NCI-H2081 treated with DMSO at 0.1 percent for 48 hours (cell line): ENCODE data around the gene PLEKHB2.
"Not testable (repeated sequence)": the region's sequence is repeated elsewhere in the genome, so short reads cannot be mapped to it uniquely, and the experiment has no call there.

Experiments used
- DNase-seq: peaks from one replicate; lab custom pipeline; 2025; lab: John Stamatoyannopoulos, UW

Gene PLEKHB2

DNA sequence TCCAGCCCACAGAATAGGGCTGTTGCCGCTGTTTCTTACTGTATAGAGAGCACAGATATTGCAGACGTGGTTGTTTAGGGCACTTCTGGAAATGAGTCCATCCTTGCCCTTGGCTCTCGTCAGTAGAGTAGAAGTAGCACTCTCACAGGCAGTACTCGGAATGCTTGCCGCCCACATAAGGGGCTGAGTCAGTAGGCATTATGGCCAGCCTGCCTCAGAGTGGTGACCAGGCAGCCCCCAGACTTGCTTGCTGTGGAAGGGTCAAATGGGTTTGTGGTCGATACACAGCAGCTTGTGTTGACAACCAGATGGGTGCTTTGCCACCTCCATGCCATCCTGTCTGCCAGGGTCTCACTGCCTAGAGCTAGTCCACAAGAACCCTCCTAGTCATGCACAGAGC, 38.7 kb downstream of the PLEKHB2 start:
- no peak for DNase-seq

DNA sequence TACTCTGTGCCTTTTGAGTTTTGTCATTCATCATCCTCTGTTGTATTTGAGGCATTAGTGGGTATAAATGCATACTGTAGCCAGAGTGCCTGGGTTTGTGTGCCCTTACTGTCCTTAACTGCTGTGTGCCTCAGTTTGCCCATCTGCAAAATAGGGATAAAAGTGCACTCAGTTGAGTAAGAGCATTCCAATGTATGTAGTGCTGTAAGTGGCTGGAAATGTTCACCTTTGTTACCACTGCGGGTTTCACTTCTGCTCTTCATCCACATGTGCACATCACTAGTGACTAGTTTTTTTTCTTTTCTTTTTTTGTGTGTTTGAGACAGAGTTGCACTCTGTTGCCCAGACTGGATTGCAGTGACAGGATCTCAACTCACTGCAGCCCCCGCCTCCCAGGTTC, 39.9 kb downstream of the PLEKHB2 start:
- no peak for DNase-seq

DNA sequence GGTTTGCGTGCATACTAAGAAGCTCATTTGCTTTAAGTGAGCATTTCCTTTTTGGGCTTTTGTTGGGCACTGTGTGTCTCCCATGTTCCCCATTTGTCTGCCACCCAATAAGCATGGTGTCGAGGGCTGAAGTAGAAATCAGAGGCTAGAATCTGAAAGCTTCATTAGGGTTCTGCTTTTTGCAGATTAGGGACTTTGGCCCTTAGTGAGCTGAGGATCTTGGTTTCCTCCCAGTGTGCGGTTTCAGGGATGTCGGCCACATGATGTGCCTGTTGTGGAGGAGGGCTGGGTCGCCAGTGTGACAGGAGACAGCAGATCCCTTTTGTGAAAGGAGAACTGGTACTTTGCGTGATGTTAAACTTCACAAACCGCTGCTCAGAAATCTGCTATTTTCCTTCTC, 41.1 kb downstream of the PLEKHB2 start:
- no peak for DNase-seq

DNA sequence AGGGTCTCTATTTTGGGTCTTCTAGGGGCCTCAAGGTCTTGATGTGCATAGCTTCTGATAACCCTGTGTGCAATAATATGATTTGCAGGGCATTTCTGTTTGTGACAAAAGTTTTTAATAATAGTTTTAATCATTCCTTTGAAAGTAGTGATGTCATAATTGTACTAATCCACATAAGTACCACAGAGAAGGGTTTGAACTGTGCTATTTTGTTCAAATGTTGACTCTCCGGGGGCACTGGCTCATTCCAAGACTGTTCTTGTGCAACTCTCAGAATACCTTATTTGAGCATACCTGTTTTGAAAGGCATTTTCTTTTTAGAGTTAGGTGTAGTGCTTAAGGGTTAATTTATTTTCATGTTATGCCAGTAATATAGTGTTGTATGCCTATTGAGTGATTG, 41.6 kb downstream of the PLEKHB2 start:
- DNase-seq: no peak

DNA sequence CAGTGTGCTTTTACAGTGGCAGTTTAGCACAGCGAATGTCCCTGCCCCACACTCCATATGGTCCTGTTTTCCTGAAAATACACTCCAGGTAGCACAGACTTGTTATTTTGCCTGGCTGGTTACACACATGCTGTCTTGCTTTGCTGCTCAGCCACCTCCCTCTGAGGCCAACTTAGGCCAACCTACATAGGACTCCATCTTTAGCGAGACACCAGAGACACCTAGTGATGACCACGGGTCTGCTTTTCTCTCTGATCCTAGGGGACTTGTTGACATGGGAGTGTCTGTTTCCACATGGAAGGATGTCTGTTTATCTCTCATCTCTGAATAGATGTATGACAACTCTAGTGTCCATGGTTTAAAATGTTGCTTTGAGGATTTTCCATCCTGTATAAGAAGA, 43.3 kb downstream of the PLEKHB2 start:
- no peak for DNase-seq

DNA sequence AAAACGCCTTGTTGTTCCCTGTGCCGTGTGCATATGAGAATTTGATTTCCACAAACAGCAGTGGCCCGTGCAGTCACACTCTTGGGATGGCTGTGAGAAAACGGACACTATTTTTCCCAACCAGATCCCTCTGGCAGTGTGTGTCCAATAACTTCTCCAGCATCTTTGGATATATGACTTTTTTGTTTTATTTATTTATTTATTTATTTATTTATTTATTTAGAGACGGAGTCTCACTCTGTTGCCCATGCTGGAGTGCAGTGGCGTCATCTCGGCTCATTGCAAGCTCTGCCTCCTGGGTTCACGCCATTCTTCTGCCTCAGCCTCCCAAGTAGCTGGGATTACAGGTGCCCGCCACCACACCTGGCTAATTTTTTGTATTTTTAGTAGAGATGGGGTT, 45.0 kb downstream of the PLEKHB2 start:
- DNase-seq: not testable (repeated sequence)

DNA sequence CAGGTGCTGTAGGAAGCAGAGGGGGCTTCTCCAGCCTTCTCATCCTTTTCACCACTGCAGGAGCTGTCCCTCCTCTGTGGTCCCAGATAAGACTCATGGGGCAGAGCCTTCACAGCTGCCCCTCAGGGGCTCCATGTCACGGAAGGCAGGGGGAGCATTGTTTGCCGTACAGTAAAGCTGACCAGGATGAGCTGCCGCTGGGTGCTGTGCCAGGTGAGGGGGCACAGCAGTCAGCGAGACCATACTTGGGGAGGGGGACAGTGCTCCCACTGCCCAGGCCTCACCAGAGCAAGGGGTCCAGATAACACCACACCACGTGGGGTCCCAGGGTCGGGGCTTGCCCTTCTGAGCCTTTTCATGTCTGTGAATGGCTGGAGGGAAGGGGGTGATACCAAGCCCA, 46.3 kb downstream of the PLEKHB2 start:
- DNase-seq: no peak

DNA sequence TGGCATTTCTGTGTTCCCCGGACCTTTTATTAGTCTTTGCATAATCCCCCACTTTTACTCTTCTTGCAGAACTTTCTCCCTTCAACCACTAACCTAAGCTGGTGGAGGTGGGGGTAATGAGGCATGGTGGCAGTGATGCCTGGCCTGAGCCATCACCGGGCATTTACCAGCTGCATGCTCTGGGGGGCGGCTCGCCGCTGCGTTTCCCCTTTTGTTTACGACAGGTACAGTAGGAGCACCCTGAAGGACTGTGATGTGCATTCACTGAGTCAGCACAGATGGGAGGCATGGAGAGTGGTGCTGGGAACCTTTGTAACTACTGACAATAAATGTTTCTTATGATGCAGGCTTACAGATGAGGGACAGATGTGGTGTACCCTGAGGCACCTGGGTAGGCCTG, 46.9 kb downstream of the PLEKHB2 start:
- no peak for DNase-seq

DNA sequence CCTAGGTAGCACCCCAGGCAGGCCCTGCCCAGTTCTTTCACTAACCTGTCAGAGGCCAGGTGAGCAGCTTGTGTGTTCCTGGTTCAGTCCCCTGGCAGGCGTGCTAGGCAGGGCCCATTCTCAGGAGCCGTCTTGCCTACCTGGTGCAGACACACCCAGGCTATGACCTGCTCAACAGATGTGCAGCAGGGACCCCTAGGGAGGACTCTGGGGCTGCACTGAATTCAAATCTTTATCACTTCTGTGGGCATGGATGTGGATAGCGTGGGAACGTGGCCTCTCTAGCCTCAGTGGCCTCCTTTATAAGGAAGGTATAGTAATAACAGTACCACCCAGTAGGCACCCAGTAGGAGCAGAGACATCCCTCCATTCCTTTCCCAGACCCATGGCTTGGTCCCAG, 48.4 kb downstream of the PLEKHB2 start:
- no peak for DNase-seq

DNA sequence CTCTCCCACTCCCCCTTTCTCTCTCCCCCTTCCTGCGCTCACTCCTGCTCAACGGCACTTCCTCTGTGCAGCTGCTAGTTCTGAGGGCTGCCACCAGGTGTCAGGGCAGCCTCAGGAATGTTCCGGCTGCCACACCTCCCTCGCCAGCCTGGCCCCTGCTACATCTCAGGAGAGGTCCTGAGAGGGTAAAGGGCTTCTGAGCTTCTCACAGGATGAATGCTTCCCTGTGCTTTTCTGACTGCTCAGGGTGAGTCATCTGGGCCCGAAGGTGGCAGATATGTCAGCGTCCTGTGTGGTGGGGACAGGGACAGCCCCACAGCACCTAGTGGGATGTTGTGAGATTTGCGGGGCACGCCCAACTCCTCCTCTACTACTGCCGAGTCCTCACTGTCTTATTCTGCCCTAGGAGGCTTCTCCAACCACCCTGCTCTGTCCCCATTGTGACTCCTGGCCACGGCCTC, 49.0 kb downstream of the PLEKHB2 start:
- DNase-seq: peak; percentile 27

DNA sequence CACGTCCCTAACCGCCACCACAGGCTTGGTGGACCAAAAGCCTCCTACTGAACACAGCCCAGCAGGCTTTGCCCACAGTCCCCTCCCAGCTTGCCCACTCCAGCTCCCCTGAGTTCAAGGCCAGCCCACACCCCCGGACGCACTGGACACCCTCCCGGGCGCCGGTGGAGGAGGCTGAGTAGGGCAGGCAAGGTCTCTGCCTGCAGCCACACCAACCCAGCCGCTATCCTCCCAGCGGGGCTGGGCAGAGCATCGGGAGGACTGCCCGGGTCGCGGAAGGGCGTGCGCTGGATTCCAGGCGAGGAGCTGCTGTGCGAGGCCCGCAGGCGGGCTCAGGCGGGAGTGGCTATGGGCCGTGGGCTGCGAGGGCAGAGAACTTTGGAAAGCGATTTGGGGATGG, 49.5 kb downstream of the PLEKHB2 start:
- DNase-seq: no peak

DNA sequence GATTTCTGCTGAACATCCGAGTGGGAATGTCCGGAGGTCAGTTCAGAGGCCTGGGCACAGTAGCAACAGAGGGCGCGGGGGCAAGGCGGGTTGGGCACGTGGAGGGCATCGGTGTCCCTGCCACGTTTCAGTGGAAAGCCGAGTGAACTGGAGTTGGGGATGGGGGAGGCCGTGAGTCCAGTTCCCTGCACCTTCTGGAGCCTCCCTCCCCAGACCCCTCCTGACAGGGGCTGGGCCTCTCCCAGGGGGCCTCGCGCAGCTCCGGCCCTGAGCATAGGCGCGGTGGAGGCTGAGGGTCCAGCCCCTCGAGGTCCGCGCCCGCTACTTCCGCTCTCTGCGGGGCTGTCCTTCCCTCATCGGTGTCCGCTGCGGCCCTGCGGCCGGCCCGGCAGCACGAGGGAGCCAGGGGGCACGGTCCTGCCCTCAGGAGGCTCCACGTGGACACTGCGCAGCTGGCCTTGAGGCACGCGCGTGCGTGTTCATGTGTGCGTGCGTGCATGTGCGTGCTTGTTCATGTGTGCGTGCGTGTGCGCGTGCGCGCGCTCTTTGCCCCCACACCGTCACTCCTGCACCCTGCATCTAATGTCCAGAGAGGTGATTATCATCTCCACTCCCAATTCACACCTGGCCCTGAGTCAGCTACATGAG, 50.2 kb downstream of the PLEKHB2 start:
- no peak for DNase-seq

DNA sequence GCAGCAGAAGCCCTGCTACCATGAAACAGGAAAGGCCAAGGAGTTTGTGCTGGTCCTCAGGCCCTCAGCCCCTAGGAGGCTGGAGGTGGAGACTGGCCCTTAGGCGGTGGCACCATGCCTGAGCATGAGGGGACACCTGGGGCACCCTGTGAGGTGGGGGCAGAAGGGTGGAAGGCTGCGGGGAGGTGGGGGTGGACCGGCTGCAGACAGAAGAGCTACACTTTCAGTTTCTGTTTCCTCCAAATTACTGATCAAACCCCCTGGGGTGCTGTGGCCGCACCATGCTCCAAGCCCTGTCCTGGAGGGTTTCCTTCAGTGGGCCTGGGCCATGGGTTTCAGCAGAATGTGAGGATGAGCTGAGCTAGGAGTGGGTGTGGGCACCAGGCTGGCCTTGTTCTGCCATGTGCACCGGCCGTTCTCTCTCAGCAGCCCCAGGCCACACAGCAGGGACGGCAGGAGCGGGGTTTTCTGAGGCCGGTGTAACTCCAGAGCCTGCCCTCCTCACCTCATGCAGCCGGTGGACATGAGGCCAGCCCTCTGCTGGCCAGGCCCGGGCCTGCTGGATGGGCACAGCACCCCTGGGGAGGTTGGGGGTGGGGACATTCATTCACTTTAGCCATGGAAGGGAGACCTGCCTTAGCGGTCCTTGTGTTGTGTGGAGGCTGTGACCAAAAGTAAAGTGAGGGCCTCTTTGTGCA, 51.5 kb downstream of the PLEKHB2 start:
- DNase-seq: no peak

DNA sequence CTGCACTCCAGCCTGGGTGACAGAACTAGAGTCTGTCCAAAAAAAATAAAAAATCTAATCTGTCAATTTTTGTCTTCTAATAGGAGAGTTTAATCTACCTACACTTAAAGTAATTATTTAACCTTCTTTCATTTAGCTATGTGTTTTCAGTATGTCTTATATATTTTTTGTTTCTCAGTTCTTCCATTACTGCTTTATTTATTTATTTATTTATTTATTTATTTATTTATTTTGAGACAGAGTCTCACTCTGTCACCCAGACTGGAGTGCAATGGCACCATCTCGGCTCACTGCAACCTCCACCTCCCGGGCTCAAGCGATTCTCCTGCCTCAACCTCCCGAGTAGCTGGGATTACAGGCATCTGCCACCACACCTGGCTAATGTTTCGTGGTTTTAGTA, 60.4 kb downstream of the PLEKHB2 start:
- DNase-seq: not testable (repeated sequence)

DNA sequence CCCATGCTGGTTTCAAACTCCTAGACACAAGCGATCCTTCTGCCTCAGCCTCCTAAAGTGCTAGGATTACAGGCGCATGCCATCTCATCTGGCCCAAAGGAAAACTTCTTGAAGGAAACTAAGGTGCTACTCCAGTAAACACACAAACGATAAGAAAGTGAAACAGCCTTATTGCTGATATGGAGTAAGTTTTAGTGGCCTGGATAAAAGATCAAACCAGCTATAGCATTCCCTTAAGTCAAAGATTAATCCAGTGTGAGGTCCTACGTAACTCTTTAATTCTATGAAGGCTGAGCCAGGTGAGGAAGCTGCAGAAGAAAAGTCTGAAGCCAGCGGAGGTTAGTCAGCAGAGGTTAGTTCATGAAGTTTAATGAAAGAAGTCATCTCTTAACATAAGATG, 63.4 kb downstream of the PLEKHB2 start:
- DNase-seq: no peak

DNA sequence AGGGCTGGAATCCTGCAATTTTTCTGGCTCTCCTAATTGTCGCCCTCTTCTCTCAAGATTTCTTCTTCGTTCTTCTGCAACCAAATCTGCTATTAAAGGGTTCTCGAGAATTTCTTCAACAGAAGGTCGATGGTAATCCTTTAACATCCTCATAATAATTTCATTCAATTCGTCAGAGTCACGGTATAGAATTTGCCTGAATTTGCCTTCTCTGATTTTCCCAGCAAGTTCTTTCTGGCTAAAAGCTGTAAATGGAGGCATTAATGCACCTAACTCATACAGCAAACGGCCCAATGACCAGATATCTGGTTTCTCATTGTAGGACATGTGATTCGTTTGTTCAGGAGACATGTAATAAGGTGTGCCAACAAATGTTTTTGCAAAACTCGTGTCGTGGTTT, 72.9 kb downstream of the PLEKHB2 start:
- DNase-seq: not testable (repeated sequence)

DNA sequence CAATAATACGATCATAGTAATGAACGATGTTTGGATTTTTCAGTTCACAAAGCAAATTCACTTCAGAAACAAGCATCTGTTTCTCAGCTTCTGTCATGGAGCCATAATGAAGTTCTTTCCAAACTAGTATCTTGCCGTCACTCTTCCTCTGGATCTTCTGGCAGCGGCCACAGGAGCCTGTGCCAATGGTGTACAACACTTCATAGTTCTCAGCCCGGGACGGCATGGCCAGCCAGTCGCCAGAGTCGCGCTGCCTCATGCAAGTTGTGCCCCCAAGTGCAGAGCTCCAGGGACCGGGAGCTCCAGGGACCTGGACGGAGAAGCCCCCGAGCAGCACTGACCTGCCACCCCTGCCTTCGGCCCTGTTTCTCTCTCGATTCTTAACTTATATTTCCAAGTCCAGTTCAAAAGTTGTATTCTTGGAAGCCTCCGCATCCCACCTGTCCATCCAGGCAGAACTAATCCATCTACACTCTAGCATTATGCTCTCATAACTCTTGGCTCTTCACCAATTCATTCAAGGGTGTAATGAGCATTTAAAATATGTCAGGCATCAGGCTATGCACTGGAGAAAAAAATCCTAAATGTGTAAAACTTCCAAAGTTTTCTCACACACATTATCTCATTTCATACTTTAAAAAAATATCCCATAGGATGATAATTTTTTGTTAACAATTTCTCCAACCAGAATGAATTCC, 73.7 kb downstream of the PLEKHB2 start:
- DNase-seq: not testable (repeated sequence)

DNA sequence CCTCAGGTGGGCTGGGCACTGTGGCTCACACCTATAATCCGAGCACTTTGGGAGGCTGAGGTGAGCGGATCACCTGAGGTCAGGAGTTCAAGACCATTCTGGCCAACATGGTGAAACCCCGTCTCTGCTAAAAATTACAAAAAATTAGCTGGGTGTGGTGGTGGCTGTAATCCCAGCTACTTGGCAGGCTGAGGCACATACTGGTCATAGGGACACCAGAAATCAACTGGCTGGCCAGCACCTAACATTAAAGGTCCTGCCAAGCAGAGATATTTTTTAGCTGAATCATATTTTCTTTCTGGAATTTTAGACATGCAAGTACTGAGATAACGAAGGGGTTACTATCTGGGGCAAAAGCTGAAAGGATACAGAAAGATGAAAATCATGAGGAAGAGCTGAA, 76.3 kb downstream of the PLEKHB2 start:
- DNase-seq: not testable (repeated sequence)

DNA sequence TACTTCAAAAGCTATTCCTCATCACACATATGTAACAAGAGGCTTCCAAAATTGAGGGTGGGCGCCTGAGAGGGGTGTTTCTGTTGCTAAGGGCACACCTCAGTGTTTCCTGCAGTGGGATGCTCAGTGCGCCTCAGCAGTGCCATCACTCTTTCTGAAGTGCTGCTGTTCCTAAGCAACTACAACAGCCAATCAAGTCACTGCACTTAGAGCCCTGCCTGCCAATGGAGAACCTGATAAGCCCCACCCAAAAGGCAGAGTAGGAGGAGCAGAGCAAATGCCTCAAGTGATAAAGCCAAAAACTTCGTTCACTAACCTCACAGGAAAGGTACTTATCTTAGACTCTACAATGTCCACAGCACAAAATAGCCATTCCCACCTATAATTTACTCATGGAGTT, 88.3 kb downstream of the PLEKHB2 start:
- DNase-seq: not testable (repeated sequence)

DNA sequence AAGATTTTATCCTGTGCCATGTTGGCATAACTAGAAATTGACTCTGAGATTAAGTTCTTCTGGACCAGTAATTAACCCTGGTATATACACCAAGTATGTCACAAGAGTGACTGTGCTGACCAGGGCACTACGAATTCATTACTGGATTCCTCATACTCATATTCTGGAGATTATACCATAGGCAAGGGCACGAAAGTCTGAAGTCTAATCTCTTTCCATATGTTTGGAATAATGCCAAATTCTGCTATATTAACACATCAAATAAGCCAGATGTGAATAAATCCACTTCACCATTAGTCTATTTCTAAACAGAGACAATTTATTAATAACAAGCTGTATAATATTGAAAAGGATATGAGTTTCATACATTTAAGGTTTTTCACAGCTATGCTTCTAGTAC, 91.0 kb downstream of the PLEKHB2 start:
- DNase-seq: not testable (repeated sequence)
